Measurements from ENCODE around the gene GPX3. TPM values are rescaled to one million over a fixed set of nuclear protein-coding genes. Genes with fewer than 3 reads are reported as not detected.
A peak's percentile ranks its signal among the peaks of the same experiment; 100 is the strongest.

The GPX3 gene
- total RNA-seq, 1 experiment from 2014 or later: 12.2 TPM

DNA sequence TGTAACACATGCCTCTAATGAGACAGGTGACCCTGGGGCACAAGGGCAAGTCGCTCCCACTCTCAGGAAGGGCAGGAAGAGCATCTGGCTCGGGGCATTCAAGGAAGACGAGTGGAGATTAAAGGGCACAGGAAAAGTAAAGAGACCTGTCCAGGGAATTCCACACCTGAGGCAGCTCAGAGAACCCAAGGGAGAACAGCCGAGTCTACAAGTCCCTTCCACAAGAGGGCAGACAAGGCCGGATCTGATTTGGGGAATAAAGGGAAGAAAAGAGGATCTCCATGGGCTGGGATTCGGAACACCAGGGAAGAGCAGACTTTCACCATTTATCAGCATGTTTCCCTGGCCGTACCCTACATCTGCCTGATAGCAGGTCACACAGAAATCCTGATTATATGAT lies 28.1 kb downstream of the GPX3 start:
- H3K27me3 ChIP-seq (replicated peaks): no peaks in the 10 kb centered on the region
- no peaks in the 10 kb centered on the region for H3K9me3 ChIP-seq (replicated peaks)
- peaks cover 19% of the 10 kb centered on the region for H3K4me1 ChIP-seq (replicated peaks)
- H3K4me3 ChIP-seq: no peak overlapping the region
- H3K27ac ChIP-seq: no peak overlapping the region
- peaks cover 96% of the 10 kb centered on the region for H3K36me3 ChIP-seq
- DNase-seq (ENCODE audit: low read depth in 1 of 2, low spot score in 2 of 2): no peak

DNA sequence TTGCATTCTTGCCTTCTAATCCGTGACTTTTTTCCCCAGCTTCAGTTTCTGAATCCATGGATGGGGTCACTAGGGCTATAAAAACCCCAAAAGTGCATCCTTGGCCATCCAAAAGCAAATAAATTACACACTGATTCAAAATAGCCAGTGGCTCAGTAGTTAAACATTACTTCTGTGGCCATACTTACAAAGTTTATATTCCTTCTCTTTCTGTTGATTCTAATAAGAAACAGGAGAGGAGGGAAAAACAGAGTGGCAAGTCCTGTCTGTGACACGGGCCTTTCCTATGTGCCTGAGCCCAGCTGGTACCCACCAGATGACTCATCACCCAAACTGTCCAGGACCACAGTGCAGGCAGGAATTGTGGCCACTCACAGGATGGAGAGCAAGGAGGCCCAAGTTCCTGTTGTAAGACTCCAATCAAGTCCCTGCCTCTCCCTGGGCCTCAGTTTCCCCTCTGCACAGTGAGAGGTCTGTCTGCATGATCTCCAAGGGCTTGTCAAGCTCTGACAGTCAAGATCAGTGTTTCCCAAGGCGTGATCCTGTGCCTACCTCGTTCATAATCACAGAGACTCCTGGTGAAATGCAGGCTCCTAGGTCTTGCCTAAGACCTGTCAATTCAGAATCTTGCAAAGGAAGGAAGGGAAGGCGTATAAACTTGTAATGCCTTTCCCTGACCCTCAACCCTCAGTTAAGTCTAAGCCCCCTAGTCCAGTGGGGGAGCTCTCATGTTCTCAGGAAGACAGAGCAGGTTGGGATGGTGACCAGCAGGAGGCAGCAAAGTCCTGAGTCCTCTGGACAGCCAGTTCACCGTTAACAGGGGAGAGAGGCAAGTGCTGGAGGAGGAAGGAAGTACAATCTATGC lies 30.9 kb downstream of the GPX3 start:
- no peaks in the 10 kb centered on the region for H3K27me3 ChIP-seq (replicated peaks)
- H3K36me3 ChIP-seq: peaks cover 96% of the 10 kb centered on the region
- H3K9me3 ChIP-seq (replicated peaks): no peaks in the 10 kb centered on the region
- H3K4me1 ChIP-seq (replicated peaks): peaks cover 19% of the 10 kb centered on the region
- H3K4me3 ChIP-seq: no peak overlapping the region
- H3K27ac ChIP-seq: no peak overlapping the region
- DNase-seq (ENCODE audit: low read depth in 1 of 2, low spot score in 2 of 2): peak; percentile 77 to 87

GRCh38 chr5:151051931-151052608 lies 31.7 kb downstream of the GPX3 start:
- DNase-seq (ENCODE audit: low read depth in 1 of 2, low spot score in 2 of 2): no peak
- Histone ChIP-seq H3K9me3 (replicated peaks) (no peaks in the 10 kb centered on the region), H3K27ac (no peak overlapping the region), H3K36me3 (peaks cover 96% of the 10 kb centered on the region), H3K27me3 (replicated peaks) (no peaks in the 10 kb centered on the region), H3K4me3 (no peak overlapping the region), H3K4me1 (replicated peaks) (peaks cover 19% of the 10 kb centered on the region)

DNA sequence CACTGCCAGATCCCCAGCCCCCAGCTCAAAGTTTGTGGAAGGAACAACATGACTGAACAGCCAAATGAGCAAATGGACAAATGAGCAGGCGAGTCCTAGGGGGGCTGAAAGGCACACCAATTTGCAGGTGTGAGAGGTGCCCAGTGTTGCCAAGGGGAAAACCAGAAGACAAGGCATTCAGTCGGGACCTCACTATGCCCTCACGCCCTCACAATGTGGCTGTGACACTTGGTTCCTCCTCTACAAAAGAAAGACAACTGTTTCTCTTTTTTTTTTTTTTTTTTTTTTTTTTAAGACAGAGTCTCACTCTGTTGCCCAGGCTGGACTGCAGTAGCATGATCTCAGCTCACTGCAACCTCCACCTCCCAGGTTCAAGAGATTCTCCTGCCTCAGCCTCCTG lies 32.4 kb downstream of the GPX3 start:
- Histone ChIP-seq H3K4me1 (replicated peaks) (peaks cover 19% of the 10 kb centered on the region), H3K4me3 (no peak overlapping the region), H3K27me3 (replicated peaks) (no peaks in the 10 kb centered on the region), H3K27ac (no peak overlapping the region), H3K36me3 (peaks cover 96% of the 10 kb centered on the region), H3K9me3 (replicated peaks) (no peaks in the 10 kb centered on the region)
- DNase-seq (ENCODE audit: low read depth in 1 of 2, low spot score in 2 of 2): no peak

GRCh38 chr5:151053796-151054462 lies 33.5 kb downstream of the GPX3 start:
- no peaks in the 10 kb centered on the region for H3K9me3 ChIP-seq (replicated peaks)
- no peak for DNase-seq (ENCODE audit: low read depth in 1 of 2, low spot score in 2 of 2)
- no peak overlapping the region for H3K4me3 ChIP-seq
- H3K4me1 ChIP-seq (replicated peaks): peaks cover 19% of the 10 kb centered on the region
- peaks cover 96% of the 10 kb centered on the region for H3K36me3 ChIP-seq
- no peak overlapping the region for H3K27ac ChIP-seq
- H3K27me3 ChIP-seq (replicated peaks): no peaks in the 10 kb centered on the region

GRCh38 chr5:151054709-151055108 lies 34.3 kb downstream of the GPX3 start:
- H3K27ac ChIP-seq: no peak overlapping the region
- DNase-seq (ENCODE audit: low read depth in 1 of 2, low spot score in 2 of 2): no peak
- no peak overlapping the region for H3K4me3 ChIP-seq
- H3K4me1 ChIP-seq (replicated peaks): peaks cover 19% of the 10 kb centered on the region
- no peaks in the 10 kb centered on the region for H3K27me3 ChIP-seq (replicated peaks)
- H3K9me3 ChIP-seq (replicated peaks): no peaks in the 10 kb centered on the region
- peaks cover 96% of the 10 kb centered on the region for H3K36me3 ChIP-seq

DNA sequence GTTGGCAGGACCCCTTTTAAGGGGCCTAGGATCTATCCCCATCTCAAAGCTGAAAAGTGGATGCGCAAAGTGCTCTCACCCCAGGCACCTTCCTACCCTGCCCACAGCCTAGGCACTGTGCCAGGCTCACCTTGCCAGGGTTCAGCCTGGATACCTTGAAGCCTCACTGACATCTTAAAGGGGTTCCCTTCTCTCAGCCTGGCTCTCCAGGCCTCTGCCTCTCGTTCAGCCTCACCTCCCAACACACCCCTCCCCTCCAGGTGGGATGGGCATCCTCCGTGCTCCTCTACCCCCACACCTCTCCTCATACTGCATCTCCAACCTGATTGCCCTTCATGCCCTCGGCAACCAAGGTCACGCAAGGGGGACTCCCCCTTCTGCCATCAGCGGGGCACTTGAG lies 34.9 kb downstream of the GPX3 start:
- Histone ChIP-seq H3K9me3 (replicated peaks) (no peaks in the 10 kb centered on the region), H3K4me1 (replicated peaks) (peaks cover 24% of the 10 kb centered on the region), H3K36me3 (peaks cover 96% of the 10 kb centered on the region), H3K27me3 (replicated peaks) (no peaks in the 10 kb centered on the region), H3K4me3 (no peak overlapping the region), H3K27ac (no peak overlapping the region)
- DNase-seq (ENCODE audit: low read depth in 1 of 2, low spot score in 2 of 2): no peak

DNA sequence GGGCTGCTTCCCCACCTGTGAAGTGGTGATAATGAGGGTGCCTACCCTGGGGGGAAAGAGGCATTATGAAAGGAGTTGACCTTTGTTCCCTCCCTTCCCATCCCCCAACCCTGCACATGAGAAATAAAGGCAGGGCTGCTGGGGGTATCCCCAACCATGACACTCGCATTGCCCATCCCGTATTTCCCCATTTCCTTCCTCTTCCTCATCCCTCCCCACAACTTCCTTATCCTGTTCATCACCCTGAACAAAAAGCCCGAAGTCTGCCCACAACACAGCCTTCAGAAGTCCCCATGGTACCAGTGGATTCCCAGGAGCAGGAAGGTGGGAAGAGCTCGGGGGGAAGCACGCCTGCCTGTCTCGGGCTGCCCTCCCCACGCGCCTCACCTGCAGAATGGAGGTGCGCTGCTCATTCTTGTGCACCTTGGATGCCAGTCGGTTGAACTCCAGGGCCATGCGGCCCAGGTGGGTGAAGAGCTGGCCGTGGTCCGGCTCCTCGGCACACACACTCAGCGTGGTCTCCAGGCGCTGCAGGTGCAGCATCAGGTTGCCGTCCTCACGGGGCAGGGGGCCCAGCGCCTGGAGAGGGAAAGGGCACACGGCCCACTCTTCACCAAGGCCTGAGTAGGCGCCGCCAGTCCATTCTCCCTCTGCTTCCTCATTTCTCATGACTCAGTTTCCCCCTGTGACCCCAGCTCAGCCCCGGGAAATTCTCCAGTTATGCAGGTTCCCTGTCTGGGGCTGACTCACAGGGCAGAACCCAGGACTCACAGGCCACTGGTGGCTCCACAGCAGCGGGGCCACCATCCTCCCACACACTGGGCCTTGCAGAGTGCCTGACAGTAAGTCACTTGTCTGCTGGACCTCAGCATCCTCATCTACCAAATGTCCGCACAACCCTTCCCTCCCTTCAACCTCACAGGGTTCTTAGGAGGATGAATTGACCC lies 36.3 kb downstream of the GPX3 start:
- no peaks in the 10 kb centered on the region for H3K9me3 ChIP-seq (replicated peaks)
- no peak overlapping the region for H3K4me3 ChIP-seq
- peaks cover 98% of the 10 kb centered on the region for H3K36me3 ChIP-seq
- H3K4me1 ChIP-seq (replicated peaks): peaks cover 20% of the 10 kb centered on the region
- DNase-seq (ENCODE audit: low read depth in 1 of 2, low spot score in 2 of 2): no peak
- H3K27me3 ChIP-seq (replicated peaks): no peaks in the 10 kb centered on the region
- H3K27ac ChIP-seq: no peak overlapping the region

GRCh38 chr5:151058301-151058700 lies 37.9 kb downstream of the GPX3 start:
- peaks cover 20% of the 10 kb centered on the region for H3K4me1 ChIP-seq (replicated peaks)
- DNase-seq (ENCODE audit: low read depth in 1 of 2, low spot score in 2 of 2): no peak
- H3K4me3 ChIP-seq: no peak overlapping the region
- peaks cover 100% of the 10 kb centered on the region for H3K36me3 ChIP-seq
- H3K27ac ChIP-seq: no peak overlapping the region
- H3K27me3 ChIP-seq (replicated peaks): no peaks in the 10 kb centered on the region
- no peaks in the 10 kb centered on the region for H3K9me3 ChIP-seq (replicated peaks)

DNA sequence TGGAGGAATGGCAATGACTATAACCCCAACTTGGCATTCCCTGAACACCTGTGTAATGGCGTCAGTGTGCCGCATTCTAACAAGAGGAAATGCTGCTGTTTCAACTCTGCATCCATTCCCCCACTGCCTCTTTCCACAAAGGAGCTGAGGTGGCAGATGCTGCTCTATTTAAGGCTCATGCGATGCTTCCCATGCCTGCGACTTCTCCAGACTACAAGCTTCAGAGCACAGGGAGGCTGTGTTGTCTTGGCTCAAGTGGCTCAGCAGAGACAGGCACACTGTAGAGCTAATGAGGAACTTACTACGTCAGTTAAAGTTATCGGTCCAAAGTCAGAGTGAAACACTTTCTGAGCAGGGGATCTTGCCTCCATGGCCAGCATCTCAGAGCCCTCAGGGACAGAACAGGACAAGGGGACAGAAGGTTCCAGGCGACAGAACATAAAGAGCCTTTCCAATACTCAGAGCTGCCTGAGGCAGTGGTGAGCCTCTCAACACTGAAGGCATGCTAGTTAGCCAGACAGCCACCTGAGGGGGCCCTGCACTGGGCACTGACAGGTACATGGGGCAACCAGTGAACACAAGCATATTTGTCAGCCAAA lies 38.6 kb downstream of the GPX3 start:
- no peak for DNase-seq (ENCODE audit: low read depth in 1 of 2, low spot score in 2 of 2)
- H3K36me3 ChIP-seq: peaks cover 100% of the 10 kb centered on the region
- H3K27me3 ChIP-seq (replicated peaks): no peaks in the 10 kb centered on the region
- no peak overlapping the region for H3K27ac ChIP-seq
- H3K9me3 ChIP-seq (replicated peaks): no peaks in the 10 kb centered on the region
- H3K4me3 ChIP-seq: no peak overlapping the region
- peaks cover 27% of the 10 kb centered on the region for H3K4me1 ChIP-seq (replicated peaks)

DNA sequence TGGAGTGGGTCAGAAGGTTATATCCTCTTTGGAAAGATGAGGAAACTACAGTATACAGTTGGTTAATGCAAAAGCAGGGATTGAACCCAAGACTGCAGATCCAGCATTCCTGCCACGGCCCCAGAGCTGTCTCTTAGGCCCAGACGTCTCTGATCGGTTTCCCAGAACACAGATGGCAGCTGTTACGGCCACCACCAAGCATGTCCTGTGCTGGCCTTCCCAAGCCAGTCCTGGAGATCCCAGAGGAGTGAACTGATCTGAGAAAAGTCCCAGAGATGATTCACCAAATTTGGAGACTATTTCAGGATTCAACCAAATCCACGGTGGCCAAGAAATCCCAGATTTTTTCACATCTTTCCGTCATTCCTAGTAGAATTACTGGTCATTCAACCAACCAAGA lies 40.4 kb downstream of the GPX3 start:
- Histone ChIP-seq H3K36me3 (peaks cover 99% of the 10 kb centered on the region), H3K9me3 (replicated peaks) (no peaks in the 10 kb centered on the region), H3K4me3 (no peak overlapping the region), H3K27ac (no peak overlapping the region), H3K4me1 (replicated peaks) (peaks cover 43% of the 10 kb centered on the region), H3K27me3 (replicated peaks) (no peaks in the 10 kb centered on the region)
- DNase-seq (ENCODE audit: low read depth in 1 of 2, low spot score in 2 of 2): no peak

GRCh38 chr5:151062405-151063141 lies 42.2 kb downstream of the GPX3 start:
- H3K4me1 ChIP-seq (replicated peaks): peaks cover 47% of the 10 kb centered on the region
- H3K9me3 ChIP-seq (replicated peaks): no peaks in the 10 kb centered on the region
- DNase-seq (ENCODE audit: low read depth in 1 of 2, low spot score in 2 of 2): peak in 1 of 2 experiments; percentile 11

More at GRCh38 chr5:151062405-151063141, 42.2 kb downstream of the GPX3 start:
- no peaks in the 10 kb centered on the region for H3K27me3 ChIP-seq (replicated peaks)
- peak overlapping the region; percentile 82 for H3K27ac ChIP-seq
- H3K36me3 ChIP-seq: peaks cover 98% of the 10 kb centered on the region
- no peak overlapping the region for H3K4me3 ChIP-seq

All from SJSA1 (cell line).